Measurements from ENCODE around the gene COL20A1. TPM values are rescaled to one million over a fixed set of nuclear protein-coding genes. Genes with fewer than 3 reads are reported as not detected.

Gene COL20A1
- total RNA-seq, 4 donors from 2014 or later: 0.32 TPM; not detected in 3

DNA sequence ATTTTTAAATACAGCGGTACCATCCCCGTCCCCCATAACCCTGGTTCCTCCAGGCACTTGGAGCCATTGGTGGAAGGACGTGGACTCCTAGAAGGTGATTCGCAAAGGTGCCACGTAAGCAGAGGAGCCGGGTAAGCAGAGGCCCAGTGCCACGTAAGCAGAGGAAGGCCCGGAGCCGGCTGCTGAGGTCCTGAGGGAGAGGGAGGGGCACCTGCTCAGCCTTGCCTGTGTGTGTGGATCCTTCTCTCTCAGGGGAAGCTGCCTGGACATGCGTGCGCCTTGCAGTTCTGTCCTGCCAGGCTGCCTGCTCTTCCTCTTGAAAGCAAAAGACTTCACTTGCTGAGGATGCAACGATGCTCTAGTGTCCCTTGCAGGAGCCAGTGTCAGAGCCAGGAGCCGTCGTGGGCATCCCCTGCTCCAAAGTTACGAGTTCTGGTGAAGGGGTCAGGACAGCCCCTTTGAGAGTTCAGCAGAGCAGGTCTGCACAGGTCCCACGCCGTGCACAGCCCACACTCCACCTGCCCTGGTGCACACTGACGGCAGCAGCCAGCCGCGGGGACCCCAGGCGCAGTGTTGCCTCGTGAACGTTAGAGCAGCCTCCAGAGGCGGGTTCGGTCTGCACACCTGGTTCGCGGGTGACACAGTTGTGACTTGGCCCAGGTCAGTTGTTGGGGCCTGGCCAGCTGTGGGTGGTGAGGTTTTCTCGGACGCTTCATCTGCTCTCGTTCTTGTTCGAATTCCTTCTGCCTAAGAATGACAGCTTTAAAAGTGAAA lies 36.9 kb upstream of the COL20A1 start:
- no peak overlapping the region for H3K27ac ChIP-seq (replicated peaks in 1 of 4)
- DNase-seq (ENCODE audit: extremely low spot score): no peak
- peaks cover 0 to 86% (median 32%) of the 10 kb centered on the region in 4 donors for H3K27me3 ChIP-seq
- no peak overlapping the region for H3K4me3 ChIP-seq
- H3K9me3 ChIP-seq: no peaks in the 10 kb centered on the region
- TF ChIP-seq POLR2A (IDR thresholded peaks at IDR 0.05; ENCODE audit: low read depth): no peak
- TF ChIP-seq EP300 (IDR thresholded peaks at IDR 0.05): no peak
- no peak for TF ChIP-seq CTCF (IDR thresholded peaks at IDR 0.05)
- no peak for TF ChIP-seq POLR2AphosphoS5 (IDR thresholded peaks at IDR 0.05)
- intact Hi-C loops (cut with DNase I): no loop called here
- no peaks in the 10 kb centered on the region for H3K36me3 ChIP-seq
- peaks cover 16 to 23% (median 22%) of the 10 kb centered on the region in 4 donors for H3K4me1 ChIP-seq
- WGBS: 72% methylated on average over 26 of the region's 31 CpGs

- H3K27me3 ChIP-seq: peaks cover 0 to 87% (median 31%) of the 10 kb centered on the region in 4 donors
- no peaks in the 10 kb centered on the region for H3K9me3 ChIP-seq
- no peak overlapping the region for H3K27ac ChIP-seq (replicated peaks in 1 of 4)
- peaks cover 16 to 23% (median 22%) of the 10 kb centered on the region in 4 donors for H3K4me1 ChIP-seq
- H3K36me3 ChIP-seq: no peaks in the 10 kb centered on the region
- no peak for TF ChIP-seq POLR2A (IDR thresholded peaks at IDR 0.05; ENCODE audit: low read depth)
- TF ChIP-seq EP300 (IDR thresholded peaks at IDR 0.05): no peak
- TF ChIP-seq POLR2AphosphoS5 (IDR thresholded peaks at IDR 0.05): no peak
- no peak for TF ChIP-seq CTCF (IDR thresholded peaks at IDR 0.05)
- no peak for DNase-seq (ENCODE audit: extremely low spot score)
- no peak overlapping the region for H3K4me3 ChIP-seq
- 94% methylated on average over 4 of the region's 4 CpGs for WGBS
- intact Hi-C loops (cut with DNase I): no loop called here
Observed at GRCh38 chr20:63256954-63257353, 36.0 kb upstream of the COL20A1 start.

- intact Hi-C loops (cut with DNase I): no loop called here
- Histone ChIP-seq H3K9me3 (no peaks in the 10 kb centered on the region), H3K27ac (replicated peaks in 1 of 4) (no peak overlapping the region), H3K27me3 (peaks cover 0 to 87% (median 27%) of the 10 kb centered on the region in 4 donors), H3K4me3 (no peak overlapping the region), H3K4me1 (peaks cover 16 to 23% (median 22%) of the 10 kb centered on the region in 4 donors), H3K36me3 (no peaks in the 10 kb centered on the region)
- DNase-seq (ENCODE audit: extremely low spot score): no peak
- 86% methylated on average over 13 of the region's 13 CpGs for WGBS
- no peak for TF ChIP-seq CTCF (IDR thresholded peaks at IDR 0.05)
- TF ChIP-seq EP300 (IDR thresholded peaks at IDR 0.05): no peak
- TF ChIP-seq POLR2A (IDR thresholded peaks at IDR 0.05; ENCODE audit: low read depth): no peak
- TF ChIP-seq POLR2AphosphoS5 (IDR thresholded peaks at IDR 0.05): no peak
Observed at GRCh38 chr20:63257629-63258028, 35.4 kb upstream of the COL20A1 start.

DNA sequence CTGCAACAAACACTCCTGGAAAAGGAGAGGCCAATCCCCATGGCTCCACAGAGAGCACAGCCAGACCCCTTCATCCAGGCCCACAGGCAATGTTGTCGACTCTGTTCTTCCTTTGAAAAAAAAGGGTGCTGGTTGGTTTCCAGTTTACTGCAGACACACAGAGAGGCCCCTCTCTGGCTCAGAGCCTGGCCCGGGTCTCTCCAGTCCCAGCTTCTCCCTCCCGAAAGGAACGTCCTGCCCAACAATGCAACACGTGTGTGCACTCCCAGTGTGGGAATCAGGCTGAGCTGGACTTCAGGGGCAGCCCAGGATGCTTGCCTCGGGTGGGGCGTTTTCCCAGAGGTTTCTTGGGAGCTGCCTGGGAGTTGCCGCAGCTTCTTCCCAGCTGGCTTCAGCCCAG lies 34.2 kb upstream of the COL20A1 start:
- DNase-seq (ENCODE audit: extremely low spot score): no peak
- Histone ChIP-seq H3K27ac (replicated peaks in 1 of 4) (no peak overlapping the region), H3K9me3 (no peaks in the 10 kb centered on the region), H3K36me3 (no peaks in the 10 kb centered on the region), H3K27me3 (peaks cover 0 to 87% (median 16%) of the 10 kb centered on the region in 4 donors), H3K4me3 (no peak overlapping the region), H3K4me1 (peaks cover 10 to 13% (median 12%) of the 10 kb centered on the region in 4 donors)
- intact Hi-C loops (cut with DNase I): no loop called here
- 32% methylated on average over 8 of the region's 8 CpGs for WGBS
- TF ChIP-seq POLR2A (IDR thresholded peaks at IDR 0.05; ENCODE audit: low read depth): no peak
- TF ChIP-seq EP300 (IDR thresholded peaks at IDR 0.05): no peak
- no peak for TF ChIP-seq POLR2AphosphoS5 (IDR thresholded peaks at IDR 0.05)
- no peak for TF ChIP-seq CTCF (IDR thresholded peaks at IDR 0.05)

Data from esophagus muscularis mucosa (tissue), 4 donors.